22Rv1 (cell line): ENCODE results near the gene MAML3.

Experiments used
- ZFX ChIP-seq: fragments of 450-650 bp; IDR thresholded peaks from 2 replicates; pipeline ENCODE4 v1.6.1; 2017; ENCODE audit warnings: antibody characterized with exemption, borderline replicate concordance
- TF ChIP-seq, protein P1 (sequence below): fragments of 450-650 bp; IDR thresholded peaks from 2 replicates; pipeline ENCODE4 v1.5.1; 2017; ENCODE audit warnings: mild to moderate bottlenecking

DNA sequence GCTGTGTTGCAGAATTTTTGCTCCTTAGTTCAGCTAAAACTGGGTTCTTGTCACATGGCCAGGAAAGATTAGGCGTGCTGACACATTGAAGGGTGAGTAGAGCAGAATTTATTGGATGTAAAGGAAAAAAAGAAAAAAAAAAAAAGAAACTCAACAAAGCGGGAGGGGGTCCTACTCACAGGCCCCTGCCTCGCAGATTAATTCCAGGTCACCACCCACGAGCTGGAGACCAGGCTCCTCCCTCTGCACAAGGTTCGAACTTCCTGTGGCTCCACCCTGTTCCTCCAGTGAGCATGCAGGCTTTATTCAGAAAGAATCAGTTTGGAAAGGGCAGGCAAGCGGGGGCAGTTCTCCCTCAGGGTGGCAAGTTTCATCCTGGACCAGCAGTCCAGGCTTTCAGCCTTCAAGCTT is 471.2 kb downstream of the MAML3 start:
- TF ChIP-seq, protein P1, sequence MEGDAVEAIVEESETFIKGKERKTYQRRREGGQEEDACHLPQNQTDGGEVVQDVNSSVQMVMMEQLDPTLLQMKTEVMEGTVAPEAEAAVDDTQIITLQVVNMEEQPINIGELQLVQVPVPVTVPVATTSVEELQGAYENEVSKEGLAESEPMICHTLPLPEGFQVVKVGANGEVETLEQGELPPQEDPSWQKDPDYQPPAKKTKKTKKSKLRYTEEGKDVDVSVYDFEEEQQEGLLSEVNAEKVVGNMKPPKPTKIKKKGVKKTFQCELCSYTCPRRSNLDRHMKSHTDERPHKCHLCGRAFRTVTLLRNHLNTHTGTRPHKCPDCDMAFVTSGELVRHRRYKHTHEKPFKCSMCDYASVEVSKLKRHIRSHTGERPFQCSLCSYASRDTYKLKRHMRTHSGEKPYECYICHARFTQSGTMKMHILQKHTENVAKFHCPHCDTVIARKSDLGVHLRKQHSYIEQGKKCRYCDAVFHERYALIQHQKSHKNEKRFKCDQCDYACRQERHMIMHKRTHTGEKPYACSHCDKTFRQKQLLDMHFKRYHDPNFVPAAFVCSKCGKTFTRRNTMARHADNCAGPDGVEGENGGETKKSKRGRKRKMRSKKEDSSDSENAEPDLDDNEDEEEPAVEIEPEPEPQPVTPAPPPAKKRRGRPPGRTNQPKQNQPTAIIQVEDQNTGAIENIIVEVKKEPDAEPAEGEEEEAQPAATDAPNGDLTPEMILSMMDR: no peak
- TF ChIP-seq ZFX: no peak
